Ectodermal cell (in vitro differentiated cells): ENCODE results near the gene RTN4RL1.
A peak's percentile ranks its signal among the peaks of the same experiment; 100 is the strongest.

ENCODE experiments used
- H3K27ac ChIP-seq: 2 replicates; pipeline ENCODE4 v1.7.0; 2013; ENCODE audit warnings: mild to moderate bottlenecking, low read depth, low read length; ENCODE audit not compliant: insufficient read depth, poor library complexity, severe bottlenecking
- H3K27me3 ChIP-seq: 2 replicates; pipeline ENCODE4 v1.7.0; 2013; ENCODE audit warnings: mild to moderate bottlenecking, low read length; ENCODE audit not compliant: insufficient read depth, control insufficient read depth, poor library complexity, severe bottlenecking
- H3K36me3 ChIP-seq: one replicate; pipeline ENCODE4 v1.7.0; 2013; ENCODE audit warnings: low read length; ENCODE audit not compliant: control insufficient read depth, insufficient read depth
- H3K4me1 ChIP-seq: one replicate; pipeline ENCODE4 v1.7.0; 2013; ENCODE audit warnings: low read length; ENCODE audit not compliant: control insufficient read depth, insufficient read depth
- H3K4me3 ChIP-seq: 2 replicates; pipeline ENCODE4 v1.7.0; 2013; ENCODE audit warnings: low read depth, low read length, control low read depth; ENCODE audit not compliant: insufficient read depth
- H3K9me3 ChIP-seq: 2 replicates; pipeline ENCODE4 v1.7.0; 2013; ENCODE audit warnings: mild to moderate bottlenecking, low read length, moderate library complexity; ENCODE audit not compliant: control insufficient read depth
- WGBS, 2 experiments: methylation state at CpG; one replicate each; pipeline ENCODE4 v1.1.7; 2013; ENCODE audit warnings: missing lambda C conversion rate in 2 of 2; 5-methylcytosine and 5-hydroxymethylcytosine counted together

The RTN4RL1 gene

GRCh38 chr17:1916963-1917715, 108.0 kb downstream of the RTN4RL1 start:
- Histone ChIP-seq H3K9me3 (no peaks in the 10 kb centered on the region), H3K36me3 (no peaks in the 10 kb centered on the region), H3K4me1 (peaks cover 19% of the 10 kb centered on the region), H3K27me3 (peaks cover 4% of the 10 kb centered on the region), H3K27ac (peak overlapping the region; percentile 26), H3K4me3 (no peak overlapping the region)
- WGBS, 2 experiments, result 89 to 92% methylated on average over 29 of the region's 29 CpGs

- no peaks in the 10 kb centered on the region for H3K36me3 ChIP-seq
- WGBS, 2 experiments, result 89 to 93% methylated on average over 14 of the region's 14 CpGs
- H3K27ac ChIP-seq, result no peak overlapping the region
- peaks cover 12% of the 10 kb centered on the region for H3K27me3 ChIP-seq
- peaks cover 19% of the 10 kb centered on the region for H3K4me1 ChIP-seq
- H3K4me3 ChIP-seq, result no peak overlapping the region
- no peaks in the 10 kb centered on the region for H3K9me3 ChIP-seq
Measured at GRCh38 chr17:1916316-1916715, 108.8 kb downstream of the RTN4RL1 start.

GRCh38 chr17:1915889-1916288, 109.2 kb downstream of the RTN4RL1 start:
- no peaks in the 10 kb centered on the region for H3K9me3 ChIP-seq
- H3K4me1 ChIP-seq, result peaks cover 19% of the 10 kb centered on the region
- peaks cover 13% of the 10 kb centered on the region for H3K27me3 ChIP-seq
- no peak overlapping the region for H3K4me3 ChIP-seq
- H3K27ac ChIP-seq, result no peak overlapping the region
- 85 to 88% methylated on average over 12 of the region's 12 CpGs for WGBS, 2 experiments
- no peaks in the 10 kb centered on the region for H3K36me3 ChIP-seq

- Histone ChIP-seq H3K36me3 (no peaks in the 10 kb centered on the region), H3K4me3 (no peak overlapping the region), H3K27ac (no peak overlapping the region), H3K27me3 (peaks cover 19% of the 10 kb centered on the region), H3K4me1 (peaks cover 29% of the 10 kb centered on the region), H3K9me3 (no peaks in the 10 kb centered on the region)
- WGBS, 2 experiments, result 21 to 22% methylated on average over 8 of the region's 8 CpGs
Measured at GRCh38 chr17:1914661-1915083, 110.5 kb downstream of the RTN4RL1 start.

- H3K9me3 ChIP-seq, result no peaks in the 10 kb centered on the region
- H3K36me3 ChIP-seq, result no peaks in the 10 kb centered on the region
- H3K4me1 ChIP-seq, result peaks cover 34% of the 10 kb centered on the region
- H3K27me3 ChIP-seq, result peaks cover 24% of the 10 kb centered on the region
- no peak overlapping the region for H3K4me3 ChIP-seq
- H3K27ac ChIP-seq, result no peak overlapping the region
- 81 to 83% methylated on average over 14 of the region's 14 CpGs for WGBS, 2 experiments
Measured at GRCh38 chr17:1913702-1914101, 111.4 kb downstream of the RTN4RL1 start.

- Histone ChIP-seq H3K4me1 (peaks cover 39% of the 10 kb centered on the region), H3K9me3 (no peaks in the 10 kb centered on the region), H3K27me3 (peaks cover 38% of the 10 kb centered on the region), H3K4me3 (no peak overlapping the region), H3K27ac (no peak overlapping the region), H3K36me3 (no peaks in the 10 kb centered on the region)
- 66 to 68% methylated on average over 7 of the region's 7 CpGs for WGBS, 2 experiments
Measured at GRCh38 chr17:1912146-1912545, 113.0 kb downstream of the RTN4RL1 start.

- H3K27me3 ChIP-seq, result peaks cover 60% of the 10 kb centered on the region
- no peak overlapping the region for H3K4me3 ChIP-seq
- no peak overlapping the region for H3K27ac ChIP-seq
- H3K4me1 ChIP-seq, result peaks cover 57% of the 10 kb centered on the region
- H3K36me3 ChIP-seq, result no peaks in the 10 kb centered on the region
- H3K9me3 ChIP-seq, result no peaks in the 10 kb centered on the region
- 44 to 54% methylated on average over 3 of the region's 3 CpGs for WGBS, 2 experiments
Measured at GRCh38 chr17:1909985-1910384, 115.1 kb downstream of the RTN4RL1 start.

- H3K9me3 ChIP-seq, result no peaks in the 10 kb centered on the region
- H3K36me3 ChIP-seq, result no peaks in the 10 kb centered on the region
- peaks cover 50% of the 10 kb centered on the region for H3K4me1 ChIP-seq
- peak overlapping the region; percentile 36 for H3K4me3 ChIP-seq
- peaks cover 72% of the 10 kb centered on the region for H3K27me3 ChIP-seq
- 5% methylated on average over 22 of the region's 22 CpGs for WGBS, 2 experiments
- H3K27ac ChIP-seq, result peak overlapping the region; percentile 74
Measured at GRCh38 chr17:1908699-1909309, 116.3 kb downstream of the RTN4RL1 start.

- Histone ChIP-seq H3K27me3 (peaks cover 76% of the 10 kb centered on the region), H3K9me3 (no peaks in the 10 kb centered on the region), H3K4me3 (peak overlapping the region; percentile 36), H3K4me1 (peaks cover 46% of the 10 kb centered on the region), H3K27ac (peak overlapping the region; percentile 74), H3K36me3 (no peaks in the 10 kb centered on the region)
- WGBS, 2 experiments, result 7% methylated on average over 49 of the region's 49 CpGs
Measured at GRCh38 chr17:1907909-1908698, 117.0 kb downstream of the RTN4RL1 start.

GRCh38 chr17:1907216-1907631, 117.9 kb downstream of the RTN4RL1 start:
- H3K4me1 ChIP-seq, result peaks cover 46% of the 10 kb centered on the region
- H3K36me3 ChIP-seq, result no peaks in the 10 kb centered on the region
- peaks cover 73% of the 10 kb centered on the region for H3K27me3 ChIP-seq
- no peak overlapping the region for H3K4me3 ChIP-seq
- no peak overlapping the region for H3K27ac ChIP-seq
- no peaks in the 10 kb centered on the region for H3K9me3 ChIP-seq
- WGBS, 2 experiments, result 80 to 84% methylated on average over 17 of the region's 17 CpGs
